SU-DHL-6 (cell line): Measurements from ENCODE around the gene UBXN10.

ENCODE experiments used
- CTCF ChIP-seq: fragments of 200-600 bp; sonication (generic); IDR thresholded peaks from one replicate; pipeline ENCODE4 v1.5.1; 2017; ENCODE audit warnings: antibody characterized with exemption, mild to moderate bottlenecking, low read length, moderate library complexity; ENCODE audit not compliant: insufficient read depth, poor library complexity, severe bottlenecking
- EZH2phosphoT487 ChIP-seq: fragments of 200-600 bp; sonication (generic), shearing (Covaris generic); conservative IDR thresholded peaks from 2 replicates; pipeline ENCODE4 v1.6.1; 2018; ENCODE audit warnings: mild to moderate bottlenecking, antibody characterized with exemption, low read length, moderate library complexity, mixed read lengths

DNA sequence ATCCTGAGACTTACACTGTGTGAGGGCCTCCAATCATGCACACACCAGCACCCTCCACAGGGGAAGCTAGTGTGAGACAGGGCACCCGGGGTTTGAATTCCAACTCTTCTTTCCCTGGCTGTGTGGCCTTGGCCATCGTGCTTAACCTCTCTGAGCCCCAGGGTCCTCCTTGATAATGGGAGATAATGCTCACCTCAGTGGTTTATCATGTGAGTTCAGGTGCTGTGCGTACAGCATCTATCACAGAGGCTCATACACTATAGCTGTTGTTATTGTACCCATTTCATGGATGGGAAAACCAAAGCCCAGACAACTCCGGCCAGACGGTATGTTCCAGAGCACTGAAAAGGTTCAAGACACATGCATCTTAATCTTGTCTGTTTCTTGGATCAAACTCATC is 16.0 kb upstream of the UBXN10 start:
- TF ChIP-seq CTCF: no peak
- no peak for TF ChIP-seq EZH2phosphoT487
